ENCODE results near the gene RNF10. TPM values are rescaled to one million over a fixed set of nuclear protein-coding genes. Genes with fewer than 3 reads are reported as not detected.

Gene RNF10
- total and polyA plus RNA-seq, 2 of the 4 experiments (the other 2 are of a cell fraction), result 44.4 to 95.0 TPM

- no peak for TF ChIP-seq MXI1 (IDR thresholded peaks at IDR 0.05; ENCODE audit: borderline replicate concordance, low read depth, low read length)
- no peak for TF ChIP-seq MAZ (IDR thresholded peaks at IDR 0.05; ENCODE audit: borderline replicate concordance, low read depth, low read length)
- no peak for TF ChIP-seq CHD1 (IDR thresholded peaks at IDR 0.05; ENCODE audit: low read depth, low read length)
- no peak for TF ChIP-seq RAD21 (IDR thresholded peaks at IDR 0.05; ENCODE audit: low read length)
- TF ChIP-seq BHLHE40 (IDR thresholded peaks at IDR 0.05; ENCODE audit: low read depth, low read length), result no peak
Measured at GRCh38 chr12:120590741-120591407, 56.7 kb downstream of the RNF10 start (continued).

Data from IMR-90 (cell line).